ENCODE data around the gene FOXN3.

The FOXN3 gene

GRCh38 chr14:89197623-89198022 is 219.4 kb downstream of the FOXN3 start:
- DNase-seq (ENCODE audit: low spot score): no peak

DNA sequence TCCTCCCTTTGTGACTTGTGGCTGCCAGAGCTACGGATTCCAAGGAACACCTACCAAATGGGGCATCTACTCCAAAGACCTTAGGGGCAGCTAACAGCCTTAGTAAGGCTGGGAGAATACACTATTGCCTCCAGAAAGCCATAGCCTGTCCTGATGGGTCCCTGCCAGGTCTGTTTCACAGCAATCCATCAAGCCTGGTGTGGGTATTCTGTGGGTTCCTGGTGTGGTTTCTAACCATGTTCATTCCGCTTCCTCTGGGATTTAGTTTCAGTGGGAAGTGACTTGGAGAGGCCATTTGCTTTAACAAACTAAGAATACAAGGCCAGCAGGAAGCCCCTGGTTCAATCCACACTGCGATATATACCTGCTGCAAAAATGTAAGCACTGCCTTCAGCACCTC is 220.5 kb downstream of the FOXN3 start:
- DNase-seq (ENCODE audit: low spot score): no peak

DNA sequence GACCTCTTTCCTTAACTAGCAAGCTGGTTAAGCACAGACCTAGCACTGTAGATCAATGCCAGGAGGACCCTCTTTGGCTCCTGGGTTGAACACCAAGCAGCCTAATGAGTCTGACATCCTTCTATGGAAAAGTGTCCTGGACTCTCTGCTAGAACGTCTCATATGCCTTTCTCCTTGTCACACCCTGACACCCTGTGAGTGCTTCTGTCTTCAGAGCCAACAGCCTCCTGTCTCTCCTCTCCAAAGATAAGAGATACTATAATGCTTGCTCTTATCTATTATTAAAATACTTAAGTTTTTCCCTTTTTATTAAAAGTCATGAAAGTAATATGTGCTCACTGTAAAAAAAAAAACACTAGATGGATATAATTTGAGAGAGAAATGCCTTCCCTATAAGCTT is 222.7 kb downstream of the FOXN3 start:
- no peak for DNase-seq (ENCODE audit: low spot score)

DNA sequence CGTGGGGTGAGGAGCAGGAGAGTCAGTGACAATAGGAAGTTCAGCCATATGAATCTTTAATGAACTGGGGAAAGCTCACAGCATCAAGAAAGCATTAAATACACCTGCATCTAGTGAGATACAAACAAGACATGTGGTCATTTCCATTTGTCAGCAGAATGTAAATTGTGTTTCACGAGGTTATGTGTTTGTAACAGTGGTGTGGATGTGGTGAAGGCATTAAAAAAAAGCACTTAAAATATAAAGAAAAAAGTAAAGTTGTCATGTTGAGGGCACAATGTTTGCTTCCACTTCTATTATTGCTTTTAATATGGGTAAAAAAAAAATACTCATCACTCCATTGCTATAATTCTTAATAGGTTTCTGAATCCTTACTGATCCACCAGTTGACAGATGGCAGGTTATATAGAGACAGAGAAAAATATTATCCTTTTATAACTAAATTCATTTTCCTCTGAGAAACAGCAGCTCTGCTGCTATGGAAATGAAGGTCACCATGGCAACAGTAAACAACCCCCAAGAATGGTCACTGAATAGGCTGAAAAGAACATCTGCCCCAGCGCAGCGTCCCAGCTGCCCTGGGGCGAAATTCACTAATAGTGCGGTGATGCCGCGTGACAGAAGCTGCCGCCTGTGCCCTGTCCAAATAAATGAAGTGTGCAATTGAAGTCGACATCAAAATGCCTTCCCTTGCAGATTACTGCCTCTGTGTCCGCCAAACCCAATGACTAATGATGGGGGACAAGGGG is 226.1 kb downstream of the FOXN3 start:
- peak; percentile 79 for DNase-seq (ENCODE audit: low spot score)

DNA sequence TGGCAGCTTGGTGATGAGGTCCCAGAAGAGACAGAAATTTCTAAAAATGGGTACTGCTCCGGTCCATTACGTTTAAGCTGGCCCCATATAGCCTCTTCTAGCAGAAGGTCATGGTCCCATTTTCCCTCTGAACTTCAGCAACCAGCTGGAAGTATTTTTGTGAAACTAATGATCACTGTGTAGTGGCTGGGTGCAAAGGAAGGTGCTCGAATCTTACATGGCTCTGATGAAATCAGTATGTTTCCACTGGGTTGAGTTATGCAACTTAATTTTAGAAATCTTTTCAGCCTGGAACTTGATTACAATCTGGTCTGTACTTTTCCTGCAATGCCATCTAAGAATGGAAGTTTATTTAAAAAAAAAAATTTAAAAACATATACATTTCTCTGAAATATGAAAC is 228.5 kb downstream of the FOXN3 start:
- no peak for DNase-seq (ENCODE audit: low spot score)

DNA sequence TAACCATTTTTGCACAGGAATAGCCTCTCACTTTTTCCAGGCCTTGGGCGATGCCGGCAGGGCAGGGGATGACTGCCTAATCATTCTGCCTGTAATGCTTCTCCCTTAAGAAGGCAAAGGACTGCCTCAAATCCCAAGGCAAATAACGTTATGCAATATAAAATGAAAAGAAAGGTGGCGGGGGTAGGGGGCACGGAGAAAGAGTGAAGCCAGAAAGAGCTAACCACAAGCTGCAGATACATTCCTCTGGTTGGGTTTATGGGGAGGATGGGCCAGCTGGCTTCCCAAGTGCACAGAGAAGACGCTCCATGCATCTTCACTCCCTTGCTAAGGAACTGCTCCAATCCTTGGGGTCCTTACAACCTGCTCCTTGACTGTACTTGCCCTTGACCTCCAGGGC is 229.5 kb downstream of the FOXN3 start:
- DNase-seq (ENCODE audit: low spot score): no peak

- DNase-seq (ENCODE audit: low spot score): no peak
These were observed 230.1 kb downstream of the FOXN3 start for GRCh38 chr14:89186856-89187376.

DNA sequence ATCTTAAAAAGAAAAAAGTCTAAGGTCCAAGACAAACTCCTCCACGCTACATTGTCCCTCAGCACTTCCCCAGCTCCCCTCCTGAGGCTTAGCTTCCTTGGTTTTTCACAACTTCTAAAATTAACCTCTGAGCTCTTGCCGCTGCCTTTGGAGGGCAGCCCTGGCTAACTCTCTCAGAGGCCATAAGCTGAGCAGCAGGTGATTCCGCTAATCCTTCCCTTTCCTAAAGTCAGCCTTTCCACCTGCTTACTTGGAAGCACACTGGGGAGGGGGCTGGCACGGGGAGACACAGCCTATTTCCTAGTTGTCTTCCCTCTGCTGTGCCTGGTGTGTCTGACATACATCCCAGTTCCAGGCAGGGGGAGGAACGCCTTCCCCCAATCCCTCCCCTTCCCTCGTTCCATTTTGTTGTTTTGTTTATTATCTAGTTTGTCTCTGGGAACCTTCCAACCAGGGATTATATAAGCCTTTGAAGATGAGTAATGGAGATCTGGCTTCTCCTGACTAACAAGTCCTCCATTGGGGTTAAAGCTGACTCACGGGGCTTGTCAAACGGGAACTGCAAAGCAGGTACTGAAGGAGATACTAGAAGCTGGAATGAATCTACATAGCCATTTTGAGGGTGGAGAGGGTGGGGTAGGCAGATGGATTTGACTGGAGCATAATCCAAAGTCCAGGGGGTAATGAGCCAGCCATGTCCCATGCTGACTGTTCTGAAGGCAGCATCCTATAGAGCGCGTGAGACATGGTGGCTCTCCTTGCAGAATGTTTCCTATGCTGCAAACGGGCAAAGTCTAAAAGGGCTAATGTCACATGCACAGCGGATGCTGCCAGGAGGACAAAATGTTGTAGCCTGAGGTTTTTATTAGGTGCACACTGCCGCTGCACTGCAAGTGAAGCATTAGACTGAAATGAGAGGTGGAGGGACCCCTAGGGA is 230.8 kb downstream of the FOXN3 start:
- no peak for DNase-seq (ENCODE audit: low spot score)

DNA sequence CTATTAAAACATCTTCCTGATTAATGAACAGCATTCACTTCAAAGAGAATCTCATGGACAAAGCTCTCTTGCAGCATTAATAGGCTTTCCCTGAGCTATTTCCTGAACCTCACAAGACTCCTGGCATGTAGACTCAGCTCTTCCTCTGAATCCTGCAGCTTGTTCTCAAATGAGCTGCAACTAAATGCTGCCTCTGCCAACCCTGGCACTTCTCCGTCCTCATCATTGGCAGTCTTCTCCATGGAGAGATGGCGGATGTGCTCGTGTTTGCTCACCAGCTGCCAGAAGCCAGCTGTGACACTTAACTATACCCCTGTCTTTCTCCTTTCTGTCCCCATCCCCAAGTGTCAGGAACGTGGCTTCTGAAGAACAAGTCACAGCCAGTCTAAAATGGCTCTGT is 232.1 kb downstream of the FOXN3 start:
- DNase-seq (ENCODE audit: low spot score): no peak

- DNase-seq (ENCODE audit: low spot score): no peak
These were observed 234.7 kb downstream of the FOXN3 start for GRCh38 chr14:89182326-89182725.

- DNase-seq (ENCODE audit: low spot score): no peak
These were observed 236.5 kb downstream of the FOXN3 start for GRCh38 chr14:89180546-89180945.

- DNase-seq (ENCODE audit: low spot score): no peak
These were observed 237.1 kb downstream of the FOXN3 start for GRCh38 chr14:89179891-89180404.

DNA sequence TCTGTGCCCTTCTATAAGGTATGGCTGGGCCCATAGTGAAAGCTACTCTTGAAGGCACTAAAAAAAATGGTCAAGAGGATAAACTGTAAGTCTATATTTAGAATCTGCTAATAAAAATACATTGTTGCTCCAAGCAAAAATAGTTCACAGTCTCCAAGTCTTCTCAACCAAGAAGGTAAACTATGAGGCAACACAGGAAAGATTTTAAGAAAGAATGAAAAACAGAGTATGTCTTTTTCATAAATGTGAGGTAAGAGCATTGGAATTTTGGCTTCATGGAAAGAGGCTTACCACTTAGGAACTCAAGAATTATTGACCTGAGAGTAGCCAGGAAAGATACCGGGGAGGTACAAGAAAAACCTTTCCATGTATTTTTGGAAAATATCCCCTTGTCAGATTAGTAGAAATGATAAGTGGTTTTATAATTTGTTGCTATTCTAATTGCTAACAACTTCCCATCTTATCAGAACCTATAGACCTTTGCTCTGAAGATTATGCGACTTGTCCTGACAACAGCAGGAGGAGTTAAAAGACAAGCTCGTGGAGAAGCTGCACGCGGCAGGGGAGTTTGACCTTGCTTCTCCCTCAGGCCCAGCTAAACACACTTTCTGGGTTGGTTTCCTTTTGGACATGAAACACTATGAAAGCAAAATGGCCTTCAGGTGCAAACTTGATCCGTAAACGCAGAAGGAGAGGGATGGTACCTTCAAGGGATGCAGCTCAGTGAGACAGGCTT is 238.1 kb downstream of the FOXN3 start:
- no peak for DNase-seq (ENCODE audit: low spot score)

DNA sequence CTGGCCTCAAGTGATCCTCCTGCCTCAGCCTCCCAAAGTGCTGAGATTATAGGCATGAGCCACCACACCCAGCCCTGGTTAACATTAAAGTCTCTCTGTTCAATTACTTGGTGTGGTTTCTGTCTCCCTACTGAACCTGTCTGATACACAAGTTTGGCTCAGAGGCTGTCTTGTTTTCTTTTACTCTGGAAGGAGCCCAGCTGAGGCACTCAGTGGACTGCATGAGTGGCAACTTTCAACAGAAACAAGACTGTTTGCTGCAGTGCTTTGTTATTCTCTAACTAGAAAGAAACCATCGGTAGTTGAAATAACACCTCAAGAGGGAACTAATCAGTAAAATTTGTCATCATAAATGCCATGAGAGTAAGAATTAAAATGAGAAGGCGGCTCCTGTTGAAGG is 238.7 kb downstream of the FOXN3 start:
- no peak for DNase-seq (ENCODE audit: low spot score)

DNA sequence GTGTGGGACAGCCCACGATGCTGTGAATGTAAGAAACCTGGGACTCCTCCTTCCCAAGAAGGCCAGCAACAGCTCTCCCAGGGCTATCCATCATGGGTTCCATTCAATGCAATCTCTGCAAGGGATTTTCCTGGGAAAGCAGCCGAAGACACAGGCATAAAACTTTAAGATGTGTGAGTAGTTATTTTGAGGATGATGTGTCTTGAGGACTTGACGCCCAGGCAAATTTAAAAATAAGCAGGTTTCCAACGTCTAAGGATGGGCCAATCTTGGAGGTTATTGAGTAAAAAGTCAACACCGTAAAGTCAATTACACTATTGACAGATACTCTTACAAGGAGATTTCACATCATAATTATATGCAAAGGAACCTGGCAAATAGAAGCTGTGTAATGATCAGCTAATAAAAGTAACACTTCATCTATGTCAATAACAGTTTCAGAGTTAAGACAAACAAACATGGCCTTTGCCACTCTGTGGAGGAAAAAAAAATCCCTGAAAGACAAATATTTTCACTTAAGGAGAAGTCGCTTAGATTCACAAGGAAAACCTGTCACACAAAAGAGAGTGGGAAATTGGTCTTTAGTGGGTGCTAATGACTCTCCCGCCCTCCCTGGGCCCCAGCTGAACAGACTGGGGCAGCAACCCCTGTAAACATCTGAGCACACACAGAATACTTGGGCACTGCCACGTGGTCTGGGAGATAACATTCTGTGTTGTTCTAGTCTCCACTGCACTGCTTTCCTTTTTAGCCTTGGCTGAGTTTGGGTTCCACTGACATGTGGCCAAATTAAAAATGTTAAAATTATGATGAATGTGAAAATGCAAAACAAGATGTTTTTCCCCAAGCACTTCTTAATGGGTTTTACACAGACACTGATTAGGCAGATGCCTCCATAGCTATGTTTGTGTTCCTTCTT is 240.9 kb downstream of the FOXN3 start:
- no peak for DNase-seq (ENCODE audit: low spot score)

DNA sequence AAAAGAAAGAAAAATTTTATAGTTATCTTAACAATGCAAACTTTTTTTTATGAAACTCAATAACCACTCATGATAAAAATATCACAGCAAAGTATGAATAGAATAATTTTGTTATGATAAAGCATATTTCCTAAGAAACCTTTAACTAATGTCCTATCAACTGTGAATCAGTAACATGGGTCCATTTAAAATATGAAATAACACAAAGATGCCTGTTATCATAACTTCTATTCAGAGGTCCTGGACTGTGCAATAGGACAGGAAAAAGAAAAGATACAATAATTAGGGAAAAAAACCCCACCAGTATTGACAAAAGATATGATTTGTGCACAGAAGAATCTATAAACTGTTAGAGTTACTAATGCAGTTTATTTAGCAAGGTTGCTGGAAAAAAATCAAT is 245.4 kb downstream of the FOXN3 start:
- DNase-seq (ENCODE audit: low spot score): no peak

DNA sequence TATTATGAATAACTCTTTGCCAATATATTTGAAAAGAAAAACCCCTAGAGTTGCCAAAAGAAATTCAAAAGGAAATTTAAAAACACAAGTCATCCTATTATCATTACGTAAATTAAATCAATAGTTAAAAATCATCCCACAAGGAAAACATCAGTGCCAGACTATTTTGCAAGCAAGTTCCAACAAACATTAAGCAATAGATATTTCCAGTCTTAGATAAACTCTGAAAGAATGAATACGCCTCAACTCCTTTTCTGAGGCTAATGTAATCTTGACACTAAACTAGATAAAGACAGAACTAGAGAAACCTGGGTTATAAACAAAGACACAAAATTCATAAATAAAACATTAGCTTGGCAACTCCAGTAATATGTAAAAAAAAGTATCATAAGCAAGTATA is 245.9 kb downstream of the FOXN3 start:
- DNase-seq (ENCODE audit: low spot score): no peak

GRCh38 chr14:89167705-89168104 is 249.3 kb downstream of the FOXN3 start:
- DNase-seq (ENCODE audit: low spot score): no peak

- no peak for DNase-seq (ENCODE audit: low spot score)
These were observed 250.4 kb downstream of the FOXN3 start for GRCh38 chr14:89166633-89167032.

DNA sequence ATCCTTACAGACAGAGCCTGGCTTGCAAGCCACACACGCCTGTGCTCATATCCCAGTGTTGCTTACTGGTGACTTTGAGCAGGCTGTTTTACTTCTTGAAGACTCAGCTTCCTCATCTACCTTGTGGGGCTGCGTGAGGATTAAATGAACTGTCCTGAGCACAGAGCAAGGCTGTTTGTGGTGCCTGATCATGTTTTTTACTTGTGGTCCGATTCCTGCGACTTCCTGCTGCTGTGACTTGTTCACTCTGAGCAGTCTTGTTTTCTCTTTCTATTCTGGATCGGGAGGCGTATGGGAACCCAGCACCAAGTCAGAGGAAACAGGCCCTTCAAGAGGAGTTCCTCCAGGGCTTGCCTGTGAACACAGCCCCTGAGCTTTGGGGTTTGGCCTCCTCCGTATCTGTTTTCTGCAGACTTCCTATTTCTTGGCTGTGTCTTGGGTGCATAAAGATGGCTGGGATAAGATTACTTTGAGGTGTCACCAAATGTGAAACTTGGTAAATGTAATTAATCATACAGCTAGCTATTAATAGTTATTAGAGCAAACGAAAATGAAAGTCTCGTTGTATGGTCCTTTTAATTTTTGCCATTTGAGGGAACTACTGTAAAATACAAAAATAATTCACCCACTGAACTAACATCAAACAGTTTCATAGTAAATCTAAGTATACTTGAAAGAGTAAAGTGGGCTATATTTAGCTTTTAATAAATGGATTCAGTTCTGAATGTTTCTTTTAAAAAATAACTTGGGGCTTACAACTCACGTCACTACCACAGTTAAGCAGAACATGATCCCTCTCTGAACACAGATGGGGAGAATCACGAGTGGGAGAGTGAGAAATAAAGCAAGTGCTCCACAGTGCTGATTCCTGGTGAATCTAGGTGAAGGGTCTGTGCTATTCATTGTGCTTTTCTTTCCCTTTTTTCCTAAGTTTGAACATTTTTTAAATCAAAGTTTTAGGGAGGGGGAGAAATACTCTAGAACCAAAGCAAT is 251.5 kb downstream of the FOXN3 start:
- no peak for DNase-seq (ENCODE audit: low spot score)

Measured in COLO829 (cell line).